Stimulated activated CD4-positive, alpha-beta T cell treated with anti-CD3 and anti-CD28 coated beads, TNF-alpha, amount 100 ng/mL, for 4 hours (primary cell): ENCODE data around the gene RACGAP1.

Source experiments
- DNase-seq, 3 experiments: peaks; one replicate each; pipeline ENCODE4 v3.0.0-alpha.2; 2020; ENCODE audit warnings: low read depth in 3 of 3

RACGAP1 gene, protein sequence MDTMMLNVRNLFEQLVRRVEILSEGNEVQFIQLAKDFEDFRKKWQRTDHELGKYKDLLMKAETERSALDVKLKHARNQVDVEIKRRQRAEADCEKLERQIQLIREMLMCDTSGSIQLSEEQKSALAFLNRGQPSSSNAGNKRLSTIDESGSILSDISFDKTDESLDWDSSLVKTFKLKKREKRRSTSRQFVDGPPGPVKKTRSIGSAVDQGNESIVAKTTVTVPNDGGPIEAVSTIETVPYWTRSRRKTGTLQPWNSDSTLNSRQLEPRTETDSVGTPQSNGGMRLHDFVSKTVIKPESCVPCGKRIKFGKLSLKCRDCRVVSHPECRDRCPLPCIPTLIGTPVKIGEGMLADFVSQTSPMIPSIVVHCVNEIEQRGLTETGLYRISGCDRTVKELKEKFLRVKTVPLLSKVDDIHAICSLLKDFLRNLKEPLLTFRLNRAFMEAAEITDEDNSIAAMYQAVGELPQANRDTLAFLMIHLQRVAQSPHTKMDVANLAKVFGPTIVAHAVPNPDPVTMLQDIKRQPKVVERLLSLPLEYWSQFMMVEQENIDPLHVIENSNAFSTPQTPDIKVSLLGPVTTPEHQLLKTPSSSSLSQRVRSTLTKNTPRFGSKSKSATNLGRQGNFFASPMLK

DNA sequence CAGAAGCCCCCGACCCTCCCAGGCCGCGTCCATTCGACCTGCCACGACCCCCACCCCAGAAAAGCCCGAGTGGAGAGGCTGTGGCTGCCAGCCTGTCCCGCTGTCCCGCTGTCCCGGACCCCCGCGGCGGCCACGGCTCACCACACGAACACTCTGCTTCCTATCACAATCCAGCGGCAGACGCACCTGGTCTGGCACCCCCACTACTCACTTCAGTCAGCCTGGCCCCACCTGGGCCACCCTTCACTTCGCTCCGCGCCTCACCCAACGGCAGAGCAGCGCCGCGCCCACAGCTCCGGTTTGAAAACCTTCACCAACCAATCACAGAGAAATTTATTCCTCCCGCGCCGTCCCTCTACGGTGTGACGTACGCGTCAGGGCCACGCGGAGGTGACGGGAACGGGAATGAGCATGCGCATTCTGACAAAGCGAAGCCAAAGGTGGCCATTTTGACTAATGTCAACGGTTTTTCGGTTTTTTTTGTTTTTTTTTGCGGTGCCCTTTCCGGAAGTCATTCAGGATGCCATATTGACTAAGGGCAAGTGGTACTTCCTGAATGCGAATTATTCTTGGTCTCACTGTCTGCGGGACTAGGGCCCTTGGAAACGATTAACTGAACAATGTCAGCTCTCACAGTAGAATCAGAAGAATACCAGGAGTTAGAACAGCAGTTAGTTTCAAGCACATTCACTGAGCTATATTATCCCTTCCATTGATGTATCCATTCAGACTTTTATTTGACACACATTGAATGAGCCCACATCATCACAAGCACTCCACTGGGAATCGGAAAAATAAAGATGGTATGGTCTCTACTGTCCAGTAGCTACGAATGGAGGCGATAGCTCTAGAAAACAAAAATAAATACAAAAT, at the start of gene RACGAP1:
RACGAP1 (minus strand) TSS at position 308 of the 873 bp plus-strand sequence. CDS start 8,779 bp downstream, outside the sequence.
- peak; percentile 73 to 94 (median 91) for DNase-seq

DNA sequence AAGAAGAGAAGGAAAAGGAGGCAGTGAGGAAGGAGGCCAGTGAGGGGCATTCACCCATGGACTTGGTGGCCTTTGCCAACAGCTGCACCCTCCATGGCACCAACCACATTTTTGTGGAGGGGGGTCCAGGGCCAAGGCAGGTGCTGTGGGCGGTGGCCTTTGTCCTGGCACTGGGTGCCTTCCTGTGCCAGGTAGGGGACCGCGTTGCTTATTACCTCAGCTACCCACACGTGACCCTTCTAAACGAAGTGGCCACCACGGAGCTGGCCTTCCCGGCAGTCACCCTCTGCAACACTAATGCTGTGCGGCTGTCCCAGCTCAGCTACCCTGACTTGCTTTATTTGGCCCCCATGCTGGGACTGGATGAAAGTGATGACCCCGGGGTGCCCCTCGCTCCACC, 48.4 kb upstream of the RACGAP1 start:
- no peak for DNase-seq

DNA sequence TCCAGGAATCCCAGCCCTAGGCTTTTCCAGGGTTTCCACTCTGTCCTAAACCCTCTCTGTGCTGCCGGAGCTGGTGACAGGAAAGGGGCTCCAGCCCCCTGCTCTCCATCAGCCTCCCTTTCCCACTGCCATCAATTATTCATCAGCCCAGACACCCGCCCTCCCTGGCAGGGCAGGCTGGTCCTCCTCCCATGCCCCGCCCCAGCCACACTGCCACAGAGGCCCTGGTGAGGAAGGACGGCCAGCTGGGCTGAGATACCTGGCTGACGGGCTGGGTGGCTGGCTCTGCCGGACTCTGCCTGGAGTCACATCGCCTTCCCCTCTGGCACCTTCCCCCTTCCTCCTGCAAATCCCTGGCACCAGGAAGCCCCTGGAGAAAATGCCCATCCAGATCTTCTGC, 47.9 kb upstream of the RACGAP1 start:
- no peak for DNase-seq

DNA sequence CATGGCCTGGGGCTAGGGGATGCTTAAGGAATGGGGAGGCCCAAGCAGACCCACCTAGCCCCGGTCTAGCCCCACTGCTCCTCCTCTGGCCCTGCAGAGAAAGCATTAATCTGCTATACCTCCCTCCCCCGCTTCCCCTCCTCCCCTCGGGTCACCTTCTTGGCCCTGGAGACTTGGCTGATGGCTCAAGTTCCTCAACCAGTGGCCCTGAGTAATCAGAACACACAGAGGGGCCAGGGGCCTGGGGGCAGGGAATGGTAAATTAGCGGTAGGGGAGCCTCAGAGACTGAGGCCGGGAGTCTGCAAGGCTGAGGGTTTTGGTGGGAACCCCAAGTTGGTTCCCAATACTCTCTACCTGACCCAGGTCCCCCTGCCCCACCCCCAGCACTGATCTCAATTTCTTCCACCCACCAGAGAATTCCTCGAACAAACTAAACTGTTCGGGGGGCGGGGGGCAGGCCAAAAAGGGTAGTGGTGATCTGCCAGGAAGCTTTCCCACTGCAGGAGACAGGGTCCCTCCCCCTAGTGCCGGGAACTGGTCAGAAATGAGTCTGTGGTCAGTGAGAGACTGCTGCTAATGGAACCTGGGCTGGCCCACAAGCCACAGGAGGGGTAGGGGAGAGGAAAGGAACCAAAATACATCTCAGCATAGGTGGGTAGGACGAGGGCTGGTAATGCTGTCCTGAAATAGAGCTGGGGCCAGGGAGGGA, 47.1 kb upstream of the RACGAP1 start:
- no peak for DNase-seq

DNA sequence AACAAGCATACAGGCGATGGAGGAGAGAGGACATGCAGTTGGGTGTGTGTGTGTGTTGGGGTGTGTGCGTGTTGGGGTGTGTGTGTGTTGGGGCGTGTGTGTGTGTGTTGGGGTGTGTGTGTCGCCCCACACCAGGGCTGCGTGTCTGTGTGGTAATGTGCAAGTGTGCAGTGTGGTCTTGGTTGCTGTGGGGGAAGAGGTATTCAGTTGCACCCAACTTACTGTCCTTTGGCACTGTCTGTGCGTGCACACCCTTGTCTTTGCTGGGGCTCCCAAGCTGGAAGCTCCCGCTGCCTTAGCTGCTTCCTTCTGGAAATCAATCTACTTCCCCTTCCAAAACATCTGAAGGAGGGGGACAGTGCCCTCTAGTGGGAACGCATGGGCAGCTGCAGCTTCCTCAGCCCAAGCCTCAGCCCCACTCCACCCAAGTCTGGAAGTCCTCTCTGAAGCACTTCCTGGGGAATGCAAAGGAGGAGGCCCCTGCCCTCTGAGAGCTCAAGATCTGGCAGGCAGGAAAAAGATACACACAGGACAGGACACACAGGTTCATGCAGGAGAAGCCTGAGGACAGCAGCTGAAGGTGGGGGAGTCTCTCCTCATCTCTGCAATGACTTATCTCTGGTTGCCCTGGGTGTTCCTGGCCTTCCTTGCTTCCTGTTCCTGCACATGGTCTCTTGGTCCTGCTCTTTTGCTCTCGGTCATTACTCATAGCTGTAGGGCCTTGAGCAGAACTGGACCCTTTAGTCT, 45.2 kb upstream of the RACGAP1 start:
- peak; percentile 29 to 41 (median 40) for DNase-seq

DNA sequence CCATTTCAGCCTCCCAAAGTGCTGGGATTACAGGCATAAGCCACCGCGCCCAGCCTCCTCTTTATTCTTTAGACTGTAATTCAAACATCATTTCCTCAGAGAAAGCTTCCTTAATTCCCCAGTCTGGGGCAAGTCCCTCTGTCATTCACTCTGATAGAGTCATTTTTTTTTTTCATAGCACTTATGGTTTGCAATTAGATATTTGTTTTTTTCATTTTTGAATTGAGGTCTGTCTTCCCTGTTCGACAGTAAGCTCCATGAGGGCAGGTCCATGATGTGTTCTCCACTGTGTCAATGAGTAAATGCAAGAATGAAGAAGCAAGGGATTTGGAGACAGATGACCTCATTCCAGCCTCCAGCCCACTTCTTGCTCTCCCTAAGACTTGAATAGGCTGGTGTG, 44.2 kb upstream of the RACGAP1 start:
- DNase-seq, result no peak

DNA sequence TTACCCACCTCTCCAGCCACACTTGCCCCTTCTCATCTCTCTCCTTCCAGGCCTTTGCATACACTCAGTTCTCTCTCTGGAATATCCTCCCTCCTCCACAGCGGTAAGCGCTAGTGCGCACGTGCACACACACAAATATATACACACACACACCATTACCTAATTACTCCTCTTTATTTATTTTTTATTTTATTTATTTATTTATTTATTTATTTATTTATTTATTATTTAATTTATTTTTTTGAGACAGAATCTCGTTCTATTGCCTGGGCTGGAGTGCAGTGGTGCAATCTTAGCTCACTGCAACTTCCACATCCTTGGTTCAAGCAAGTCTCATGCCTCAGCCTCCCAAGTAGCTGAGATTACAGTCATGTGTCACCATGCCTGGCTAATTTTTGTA, 43.8 kb upstream of the RACGAP1 start:
- no peak for DNase-seq

DNA sequence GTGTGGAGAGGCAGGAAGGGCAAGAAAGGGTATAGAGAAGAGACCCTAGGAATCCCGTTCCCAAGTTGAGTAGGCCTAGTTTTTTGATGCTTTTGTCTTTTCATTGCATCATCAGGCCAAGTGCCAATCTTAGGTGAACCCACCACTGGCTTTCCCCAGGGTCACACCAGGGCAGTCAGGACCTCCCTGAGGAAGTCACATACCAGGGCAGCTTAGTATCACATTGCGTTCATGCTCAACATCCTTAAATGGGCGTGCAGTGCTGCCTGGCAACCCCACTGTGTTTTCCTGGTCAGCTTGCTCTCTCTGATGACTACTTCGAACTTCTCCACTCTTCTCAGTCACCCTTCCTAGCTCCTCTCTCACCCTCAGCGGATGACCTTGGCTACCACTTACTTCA, 41.1 kb upstream of the RACGAP1 start:
- no peak for DNase-seq

- no peak for DNase-seq
These were observed 40.5 kb upstream of the RACGAP1 start for GRCh38 chr12:50065726-50066310.

DNA sequence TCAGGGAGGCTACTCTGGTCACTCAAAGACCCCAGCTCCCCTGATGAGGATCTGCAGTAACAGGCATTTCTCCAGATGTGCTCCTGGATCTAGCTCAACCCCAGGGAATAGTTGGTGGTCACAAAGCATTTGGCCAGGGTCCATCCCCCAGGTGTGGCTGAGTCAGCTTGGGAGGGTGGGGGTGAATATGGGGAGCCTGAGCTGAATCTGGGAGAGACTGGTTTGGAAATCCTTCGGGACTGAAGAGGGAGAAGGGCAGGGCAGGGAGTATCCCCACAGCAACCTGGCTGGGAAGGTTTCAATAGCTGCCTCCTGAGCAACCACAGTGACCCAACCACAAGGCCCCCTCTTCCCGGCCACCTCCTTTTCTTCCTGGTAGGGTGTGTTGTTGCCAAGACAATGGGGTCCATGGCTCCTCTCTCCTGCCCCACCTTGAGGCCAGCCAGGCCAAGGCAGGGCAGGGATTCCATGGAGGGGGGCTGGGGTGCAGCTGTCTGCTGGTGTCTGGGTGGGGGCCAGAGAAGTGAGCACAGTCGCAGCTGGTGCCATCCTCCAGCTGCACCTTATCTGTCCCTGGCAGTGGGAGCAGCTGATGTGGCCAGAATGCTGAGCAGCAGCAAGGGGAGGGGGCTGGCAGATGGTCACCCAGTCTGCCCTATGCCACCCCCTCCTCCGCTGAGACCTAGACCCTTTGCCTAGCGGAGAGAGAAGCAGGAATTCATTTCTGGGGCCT, 37.6 kb upstream of the RACGAP1 start:
- no peak for DNase-seq

DNA sequence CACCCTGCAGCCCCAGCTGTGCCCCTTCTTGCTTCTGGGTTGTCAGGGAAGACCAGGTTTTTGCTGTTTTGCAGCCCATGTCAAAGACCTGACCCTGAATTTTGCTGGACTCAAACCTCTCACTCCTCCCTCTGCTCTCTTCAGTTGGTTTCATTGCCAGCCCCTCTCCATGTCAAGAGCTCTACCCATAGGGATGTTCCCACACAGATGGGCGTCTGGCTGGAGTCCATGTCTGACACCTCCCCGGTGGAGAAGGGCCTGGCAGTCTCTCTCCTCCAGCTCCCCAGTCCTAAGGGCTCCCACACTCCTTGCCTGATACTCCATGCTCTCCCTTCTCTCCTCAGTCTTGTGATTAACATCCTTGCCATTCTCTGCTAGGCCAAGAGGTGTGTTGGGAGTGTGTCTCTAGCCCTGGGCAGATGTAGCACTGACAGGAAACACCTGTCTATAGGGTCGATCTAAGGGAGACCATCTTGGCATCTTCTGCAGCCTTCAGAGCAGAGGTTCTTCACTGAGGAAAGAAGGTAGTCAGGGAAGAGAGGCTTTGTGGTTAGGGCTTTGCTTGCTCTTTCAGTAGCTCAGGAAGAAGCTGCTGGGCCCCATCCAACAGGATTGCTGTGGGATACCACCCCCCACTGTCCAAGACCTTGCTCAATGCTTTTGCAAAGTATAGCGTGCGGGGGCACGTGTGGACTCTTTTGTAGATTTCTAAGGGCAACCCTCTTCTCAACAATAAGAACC, 36.8 kb upstream of the RACGAP1 start:
- DNase-seq, result no peak

- no peak for DNase-seq
These were observed 35.9 kb upstream of the RACGAP1 start for GRCh38 chr12:50061171-50061570.

- DNase-seq, result no peak
These were observed 34.8 kb upstream of the RACGAP1 start for GRCh38 chr12:50060120-50060468.

GRCh38 chr12:50059440-50060119, 34.3 kb upstream of the RACGAP1 start:
- peak in 2 of 3 experiments; percentile 13 to 36 for DNase-seq

- no peak for DNase-seq
These were observed 33.5 kb upstream of the RACGAP1 start for GRCh38 chr12:50058743-50059312.

- no peak for DNase-seq
These were observed 32.8 kb upstream of the RACGAP1 start for GRCh38 chr12:50057896-50058670.
